IMR-90 (cell line): ENCODE results near the gene RPL41. TPM values are rescaled to one million over a fixed set of nuclear protein-coding genes. Genes with fewer than 3 reads are reported as not detected.

Experiments used
- ATAC-seq: fragments of 200-7000 bp; cut with Tn5 transposase; 2 replicates; pipeline ENCODE4 v1.9.1; 2020; ENCODE audit warnings: low read depth, mild to moderate bottlenecking, moderate library complexity
- BruUV-seq: library from RNA; stranded (reverse); fragments of 400-500 nt; replicated peaks from 2 replicates; lab custom pipeline; 2021; lab: Mats Ljungman, UMichigan
- CTCF ChIA-PET: fragments of 300-600 bp; formaldehyde crosslinking; extraction: SDS; loops from one replicate; lab custom pipeline; 2021; ENCODE audit warnings: antibody characterized with exemption; lab: Yijun Ruan, JAX
- POLR2A ChIA-PET: fragments of 300-600 bp; sonication (Branson Sonifier 250); formaldehyde crosslinking; loops from one replicate; lab custom pipeline; 2022; ENCODE audit warnings: antibody characterized with exemption; ENCODE audit not compliant: unreplicated experiment; lab: Charles Lee
- DNase-seq: peaks from one replicate; pipeline ENCODE4 v3.0.0; 2013
- H2AFZ ChIP-seq: replicated peaks from 2 replicates; pipeline ENCODE3; 2013; ENCODE audit warnings: low read length, mild to moderate bottlenecking; ENCODE audit not compliant: poor library complexity
- H2AK5ac ChIP-seq: 2 replicates; pipeline ENCODE4 v1.6.1; 2013; ENCODE audit warnings: low read depth, low read length, inconsistent platforms
- H2AK9ac ChIP-seq: replicated peaks from 2 replicates; pipeline ENCODE3; 2013; ENCODE audit warnings: mild to moderate bottlenecking, low read depth, low read length, moderate library complexity; ENCODE audit not compliant: poor library complexity
- H2BK120ac ChIP-seq: 2 replicates; pipeline ENCODE4 v1.6.1; 2013; ENCODE audit warnings: low read depth, low read length, inconsistent platforms
- H2BK15ac ChIP-seq: 3 replicates; pipeline ENCODE4 v1.6.1; 2013; ENCODE audit warnings: low read depth, low read length, inconsistent platforms
- H2BK20ac ChIP-seq: 2 replicates; pipeline ENCODE4 v1.6.1; 2013; ENCODE audit warnings: low read depth, mild to moderate bottlenecking, inconsistent platforms, low read length, moderate library complexity
- H2BK5ac ChIP-seq: 2 replicates; pipeline ENCODE4 v1.6.1; 2013; ENCODE audit warnings: mild to moderate bottlenecking, low read depth, low read length, inconsistent platforms; ENCODE audit not compliant: poor library complexity, severe bottlenecking
- H3K14ac ChIP-seq: replicated peaks from 2 replicates; pipeline ENCODE4 v1.6.1; 2013; ENCODE audit warnings: low read depth, low read length, inconsistent platforms
- H3K18ac ChIP-seq: 2 replicates; pipeline ENCODE4 v1.6.1; 2013; ENCODE audit warnings: low read depth, low read length, control low read depth
- H3K23ac ChIP-seq: 2 replicates; pipeline ENCODE4 v1.6.1; 2013; ENCODE audit warnings: low read depth, low read length, inconsistent platforms
- H3K27ac ChIP-seq: 2 replicates; pipeline ENCODE4 v1.5.1; 2013; ENCODE audit warnings: mild to moderate bottlenecking, control low read depth, low read length; ENCODE audit not compliant: insufficient read depth
- H3K27me3 ChIP-seq: 2 replicates; pipeline ENCODE4 v1.6.1; 2013; ENCODE audit warnings: low read length; ENCODE audit not compliant: control insufficient read depth, insufficient read depth
- H3K36me3 ChIP-seq: 2 replicates; pipeline ENCODE4 v1.6.1; 2013; ENCODE audit warnings: low read length, mixed read lengths; ENCODE audit not compliant: control insufficient read depth, insufficient read depth
- H3K4ac ChIP-seq: 2 replicates; pipeline ENCODE4 v1.6.1; 2013; ENCODE audit warnings: low read depth, low read length, inconsistent platforms
- H3K4me1 ChIP-seq: 2 replicates; pipeline ENCODE4 v1.6.1; 2013; ENCODE audit warnings: low read length, mixed read lengths; ENCODE audit not compliant: control insufficient read depth, insufficient read depth
- H3K4me2 ChIP-seq: 2 replicates; pipeline ENCODE4 v1.6.1; 2013; ENCODE audit warnings: low read depth, mild to moderate bottlenecking, control low read depth, low read length, moderate library complexity
- H3K4me3 ChIP-seq: 2 replicates; pipeline ENCODE4 v1.5.1; 2013; ENCODE audit warnings: low read depth, mild to moderate bottlenecking, control low read depth, low read length, moderate library complexity; ENCODE audit not compliant: insufficient read depth
- H3K56ac ChIP-seq: 2 replicates; pipeline ENCODE4 v1.6.1; 2013; ENCODE audit warnings: low read length, inconsistent platforms; ENCODE audit not compliant: insufficient read depth; ENCODE audit errors: extremely low read depth
- H3K79me1 ChIP-seq, 2 experiments: 2 replicates each; pipeline ENCODE4 v1.6.1; 2013; ENCODE audit warnings: low read length in 2 of 2, inconsistent platforms in 1 of 2, low read depth in 1 of 2
- H3K9ac ChIP-seq: 2 replicates; pipeline ENCODE4 v1.6.1; 2013; ENCODE audit warnings: low read depth, low read length, control low read depth
- H3K9me1 ChIP-seq: 2 replicates; pipeline ENCODE4 v1.6.1; 2013; ENCODE audit warnings: low read length, inconsistent platforms; ENCODE audit not compliant: insufficient read depth
- H3K9me3 ChIP-seq: 2 replicates; pipeline ENCODE4 v1.6.1; 2013; ENCODE audit warnings: low read length; ENCODE audit not compliant: control insufficient read depth, insufficient read depth
- H4K20me1 ChIP-seq: 2 replicates; pipeline ENCODE4 v1.6.1; 2013; ENCODE audit warnings: low read length, inconsistent platforms; ENCODE audit not compliant: insufficient read depth
- H4K5ac ChIP-seq: 2 replicates; pipeline ENCODE4 v1.6.1; 2013; ENCODE audit warnings: mild to moderate bottlenecking, low read depth, low read length, control low read depth
- H4K8ac ChIP-seq, 2 experiments: 2 replicates each; pipeline ENCODE4 v1.6.1; 2013; ENCODE audit warnings: low read depth in 2 of 2, low read length in 2 of 2, control low read depth in 1 of 2, inconsistent platforms in 1 of 2
- H4K91ac ChIP-seq: 2 replicates; pipeline ENCODE4 v1.6.1; 2013; ENCODE audit warnings: low read depth, low read length, inconsistent platforms; ENCODE audit not compliant: insufficient read depth
- CEBPB ChIP-seq: IDR thresholded peaks from 2 replicates; pipeline ENCODE4 v1.6.1; 2012; ENCODE audit warnings: low read depth, low read length, improper control_type of control experiment
- FOS ChIP-seq: fragments of 150-350 bp; IDR thresholded peaks from 2 replicates; pipeline ENCODE4 v1.6.1; 2016; ENCODE audit warnings: low read depth, low read length
- MAZ ChIP-seq: IDR thresholded peaks from 2 replicates; pipeline ENCODE4 v1.6.1; 2012; ENCODE audit warnings: low read depth, mild to moderate bottlenecking, low read length, improper control_type of control experiment, moderate library complexity, borderline replicate concordance
- MXI1 ChIP-seq: IDR thresholded peaks from 2 replicates; pipeline ENCODE4 v1.6.1; 2012; ENCODE audit warnings: low read depth, mild to moderate bottlenecking, low read length, moderate library complexity, borderline replicate concordance
- NFE2L2 ChIP-seq: fragments of 150-350 bp; IDR thresholded peaks from 2 replicates; pipeline ENCODE4 v1.6.1; 2016; ENCODE audit warnings: low read depth, mild to moderate bottlenecking, low read length
- RAD21 ChIP-seq: IDR thresholded peaks from 2 replicates; pipeline ENCODE4 v1.6.1; 2012; ENCODE audit warnings: low read length, improper control_type of control experiment
- RFX5 ChIP-seq: IDR thresholded peaks from 2 replicates; pipeline ENCODE4 v1.8.0; 2012; ENCODE audit warnings: low read depth, mild to moderate bottlenecking, low read length, moderate library complexity
- SMC3 ChIP-seq: fragments of 150-350 bp; IDR thresholded peaks from 2 replicates; pipeline ENCODE4 v1.6.1; 2016; ENCODE audit warnings: low read depth, mild to moderate bottlenecking, antibody characterized with exemption, low read length, moderate library complexity
- WGBS, 2 experiments: methylation state at CpG; one replicate each; pipeline versions ENCODE4 v1.1.5 to v1.1.7; 2013; ENCODE audit warnings: missing lambda C conversion rate in 2 of 2; ENCODE audit not compliant: insufficient read length in 1 of 2; ENCODE audit errors: extremely low coverage in 2 of 2; 5-methylcytosine and 5-hydroxymethylcytosine counted together
- dilution Hi-C: fragments of 300-500 bp; cut with HindIII; formaldehyde crosslinking; loops from one replicate; pipeline ENCODE4 v1.14.3; 2018; ENCODE audit warnings: low sequenced_read_pairs; ENCODE audit not compliant: unreplicated experiment
- in situ Hi-C: fragments of 300-500 bp; cut with MboI; formaldehyde crosslinking; loops from 3 replicates; pipeline ENCODE4 v1.14.3; 2019; ENCODE audit warnings: low sequenced_read_pairs, inconsistent platforms, mixed read lengths
- intact Hi-C: fragments of 100-400 bp; cut with micrococcal nuclease; formaldehyde crosslinking; loops from 2 replicates; pipeline ENCODE4 v1.10.0; 2022
- polyA plus RNA-seq, 3 experiments: library from polyadenylated mRNA; depleted of rRNA; stranded (reverse); fragments of >200 nt; gene quantifications; 2 replicates each; pipeline ENCODE4 v1.2.3, GENCODE V29; 2012; ENCODE audit warnings: low replicate concordance in 1 of 3
- total RNA-seq: library from RNA; depleted of rRNA; stranded (reverse); fragments of >200 nt; gene quantifications from 2 replicates; pipeline ENCODE4 v1.2.3, GENCODE V29; 2012
- TF ChIP-seq, protein P1 (sequence below): fragments of 150-350 bp; IDR thresholded peaks from 2 replicates; pipeline ENCODE4 v1.6.1; 2017; ENCODE audit warnings: mild to moderate bottlenecking, antibody characterized with exemption, low read length, low read depth
- TF ChIP-seq, protein P2 (sequence below): fragments of 150-350 bp; IDR thresholded peaks from 2 replicates; pipeline ENCODE4 v1.6.1; 2016; ENCODE audit warnings: low read depth, mild to moderate bottlenecking, low read length, moderate library complexity, borderline replicate concordance
- TF ChIP-seq, protein P3 (sequence below): conservative IDR thresholded peaks from 2 replicates; pipeline ENCODE4 v1.5.1; 2012; ENCODE audit warnings: mild to moderate bottlenecking, low read depth, low read length, improper control_type of control experiment

RPL41 gene
- total and polyA plus RNA-seq, 2 of the 4 experiments (the other 2 are of a cell fraction), result 1,119 to 9,394 TPM

- Histone ChIP-seq H3K27ac (peak overlapping the region; percentile 73), H3K9ac (peak overlapping the region; percentile 92), H3K4ac (peak overlapping the region; percentile 93), H4K5ac (peak overlapping the region; percentile 79), H3K4me1 (peaks cover 13% of the 10 kb centered on the region), H4K20me1 (no peaks in the 10 kb centered on the region), H2AK5ac (peak overlapping the region; percentile 87), H3K4me2 (peak overlapping the region; percentile 80), H3K79me1 (peaks cover 22 to 55% of the 10 kb centered on the region in 2 experiments), H4K8ac (peak overlapping the region; percentile 61 to 93), H2AFZ (peak overlapping the region; percentile 93), H3K56ac (peak overlapping the region; percentile 70; the same call in 1 of the 2 replicates), H3K23ac (peak overlapping the region; percentile 93), H3K9me1 (peaks cover 14% of the 10 kb centered on the region), H3K27me3 (no peaks in the 10 kb centered on the region), H2BK5ac (peak overlapping the region; percentile 78), H2BK20ac (0 out of 2 replicates have a peak overlapping the region, but pooled peaks have one; percentile 30), H3K14ac (peak overlapping the region; percentile 98), H3K18ac (peak overlapping the region; percentile 48), H2BK15ac (no peak overlapping the region), H3K9me3 (no peaks in the 10 kb centered on the region), H4K91ac (peak overlapping the region; percentile 69), H3K4me3 (peak overlapping the region; percentile 66), H2AK9ac (peak overlapping the region; percentile 100), H2BK120ac (peak overlapping the region; percentile 57), H3K36me3 (peaks cover 7% of the 10 kb centered on the region)
- dilution Hi-C loops, result no loop called here
- DNase-seq (no peak), ATAC-seq (peak; percentile 2)
- no TSS peak for BruUV-seq
- TF ChIP-seq CEBPB (no peak), MXI1 (no peak), MAZ (no peak), RAD21 (no peak), NFE2L2 (no peak), SMC3 (no peak), FOS (no peak), RFX5 (no peak)
- TF ChIP-seq, protein P1, sequence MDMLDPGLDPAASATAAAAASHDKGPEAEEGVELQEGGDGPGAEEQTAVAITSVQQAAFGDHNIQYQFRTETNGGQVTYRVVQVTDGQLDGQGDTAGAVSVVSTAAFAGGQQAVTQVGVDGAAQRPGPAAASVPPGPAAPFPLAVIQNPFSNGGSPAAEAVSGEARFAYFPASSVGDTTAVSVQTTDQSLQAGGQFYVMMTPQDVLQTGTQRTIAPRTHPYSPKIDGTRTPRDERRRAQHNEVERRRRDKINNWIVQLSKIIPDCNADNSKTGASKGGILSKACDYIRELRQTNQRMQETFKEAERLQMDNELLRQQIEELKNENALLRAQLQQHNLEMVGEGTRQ, result no peak
- TF ChIP-seq, protein P2, sequence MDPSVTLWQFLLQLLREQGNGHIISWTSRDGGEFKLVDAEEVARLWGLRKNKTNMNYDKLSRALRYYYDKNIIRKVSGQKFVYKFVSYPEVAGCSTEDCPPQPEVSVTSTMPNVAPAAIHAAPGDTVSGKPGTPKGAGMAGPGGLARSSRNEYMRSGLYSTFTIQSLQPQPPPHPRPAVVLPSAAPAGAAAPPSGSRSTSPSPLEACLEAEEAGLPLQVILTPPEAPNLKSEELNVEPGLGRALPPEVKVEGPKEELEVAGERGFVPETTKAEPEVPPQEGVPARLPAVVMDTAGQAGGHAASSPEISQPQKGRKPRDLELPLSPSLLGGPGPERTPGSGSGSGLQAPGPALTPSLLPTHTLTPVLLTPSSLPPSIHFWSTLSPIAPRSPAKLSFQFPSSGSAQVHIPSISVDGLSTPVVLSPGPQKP, result no peak
- TF ChIP-seq, protein P3, sequence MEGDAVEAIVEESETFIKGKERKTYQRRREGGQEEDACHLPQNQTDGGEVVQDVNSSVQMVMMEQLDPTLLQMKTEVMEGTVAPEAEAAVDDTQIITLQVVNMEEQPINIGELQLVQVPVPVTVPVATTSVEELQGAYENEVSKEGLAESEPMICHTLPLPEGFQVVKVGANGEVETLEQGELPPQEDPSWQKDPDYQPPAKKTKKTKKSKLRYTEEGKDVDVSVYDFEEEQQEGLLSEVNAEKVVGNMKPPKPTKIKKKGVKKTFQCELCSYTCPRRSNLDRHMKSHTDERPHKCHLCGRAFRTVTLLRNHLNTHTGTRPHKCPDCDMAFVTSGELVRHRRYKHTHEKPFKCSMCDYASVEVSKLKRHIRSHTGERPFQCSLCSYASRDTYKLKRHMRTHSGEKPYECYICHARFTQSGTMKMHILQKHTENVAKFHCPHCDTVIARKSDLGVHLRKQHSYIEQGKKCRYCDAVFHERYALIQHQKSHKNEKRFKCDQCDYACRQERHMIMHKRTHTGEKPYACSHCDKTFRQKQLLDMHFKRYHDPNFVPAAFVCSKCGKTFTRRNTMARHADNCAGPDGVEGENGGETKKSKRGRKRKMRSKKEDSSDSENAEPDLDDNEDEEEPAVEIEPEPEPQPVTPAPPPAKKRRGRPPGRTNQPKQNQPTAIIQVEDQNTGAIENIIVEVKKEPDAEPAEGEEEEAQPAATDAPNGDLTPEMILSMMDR, result no peak
- intact Hi-C loops, result no loop called here
- in situ Hi-C loops, result no loop called here
- no CpG with 5 or more reads among the region's 8 CpGs for WGBS, 2 experiments
- ChIA-PET CTCF (interaction anchor here (1.0 kb wide), 1 partner anchor 36 kb away, joined by 3 read pairs; the partner anchor contains the start of gene SMARCC2), POLR2A (no interaction called here)
These were observed 36.6 kb downstream of the RPL41 start for GRCh38 chr12:56152756-56153677.
